ENCODE data around the gene RAB40C. TPM values are rescaled to one million over a fixed set of nuclear protein-coding genes. Genes with fewer than 3 reads are reported as not detected.
A peak's percentile ranks its signal among the peaks of the same experiment; 100 is the strongest.

Gene RAB40C
- total RNA-seq, 1 donor from 2014 or later: 30.6 TPM

DNA sequence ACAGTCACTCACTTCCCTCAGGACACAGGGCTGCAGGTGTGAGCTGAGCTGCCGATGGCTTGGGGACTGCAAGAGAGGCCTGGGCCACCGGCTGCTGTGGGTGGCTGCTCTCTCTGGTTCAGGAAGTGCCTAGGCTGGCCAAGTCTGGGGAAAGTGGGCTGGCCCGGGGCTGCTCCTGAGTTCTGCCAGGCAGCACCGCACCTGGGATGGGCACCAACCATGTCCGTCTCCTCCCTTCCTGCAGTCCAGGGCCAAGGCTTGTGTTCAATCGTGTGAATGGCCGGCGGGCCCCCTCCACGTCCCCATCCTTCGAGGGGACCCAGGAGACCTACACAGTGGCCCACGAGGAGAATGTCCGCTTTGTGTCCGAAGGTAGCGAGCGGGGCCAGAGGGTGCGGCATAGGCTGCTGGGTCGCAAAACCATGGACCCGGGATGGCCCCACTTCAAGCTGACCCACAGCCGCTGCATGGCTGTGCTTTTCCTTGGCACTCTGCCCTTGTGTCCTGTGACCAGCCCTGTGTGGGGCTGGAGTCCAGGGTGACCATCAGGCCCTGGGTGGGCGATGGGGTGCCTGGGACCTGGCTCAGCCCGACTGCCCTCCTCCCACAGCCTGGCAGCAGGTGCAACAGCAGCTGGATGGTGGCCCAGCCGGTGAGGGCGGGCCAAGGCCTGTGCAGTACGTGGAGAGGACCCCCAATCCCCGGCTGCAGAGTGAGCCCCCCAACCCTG, 57.5 kb downstream of the RAB40C start:
- Mint-ChIP-seq H3K9me3 (ENCODE audit: low read depth) (no peaks in the 10 kb centered on the region), H3K36me3 (ENCODE audit: insufficient read depth) (peaks cover 2% of the 10 kb centered on the region), H3K27me3 (no peaks in the 10 kb centered on the region), H3K27ac (peak overlapping the region; percentile 77), H3K4me1 (ENCODE audit: low read depth) (peaks cover 4% of the 10 kb centered on the region), H3K4me3 (ENCODE audit: low read depth) (no peak overlapping the region)
- TF ChIP-seq, protein P1, sequence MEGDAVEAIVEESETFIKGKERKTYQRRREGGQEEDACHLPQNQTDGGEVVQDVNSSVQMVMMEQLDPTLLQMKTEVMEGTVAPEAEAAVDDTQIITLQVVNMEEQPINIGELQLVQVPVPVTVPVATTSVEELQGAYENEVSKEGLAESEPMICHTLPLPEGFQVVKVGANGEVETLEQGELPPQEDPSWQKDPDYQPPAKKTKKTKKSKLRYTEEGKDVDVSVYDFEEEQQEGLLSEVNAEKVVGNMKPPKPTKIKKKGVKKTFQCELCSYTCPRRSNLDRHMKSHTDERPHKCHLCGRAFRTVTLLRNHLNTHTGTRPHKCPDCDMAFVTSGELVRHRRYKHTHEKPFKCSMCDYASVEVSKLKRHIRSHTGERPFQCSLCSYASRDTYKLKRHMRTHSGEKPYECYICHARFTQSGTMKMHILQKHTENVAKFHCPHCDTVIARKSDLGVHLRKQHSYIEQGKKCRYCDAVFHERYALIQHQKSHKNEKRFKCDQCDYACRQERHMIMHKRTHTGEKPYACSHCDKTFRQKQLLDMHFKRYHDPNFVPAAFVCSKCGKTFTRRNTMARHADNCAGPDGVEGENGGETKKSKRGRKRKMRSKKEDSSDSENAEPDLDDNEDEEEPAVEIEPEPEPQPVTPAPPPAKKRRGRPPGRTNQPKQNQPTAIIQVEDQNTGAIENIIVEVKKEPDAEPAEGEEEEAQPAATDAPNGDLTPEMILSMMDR (IDR thresholded peaks at IDR 0.05; ENCODE audit: unreplicated experiment): no peak
- no peak for DNase-seq (ENCODE audit: low spot score, unreplicated experiment)

DNA sequence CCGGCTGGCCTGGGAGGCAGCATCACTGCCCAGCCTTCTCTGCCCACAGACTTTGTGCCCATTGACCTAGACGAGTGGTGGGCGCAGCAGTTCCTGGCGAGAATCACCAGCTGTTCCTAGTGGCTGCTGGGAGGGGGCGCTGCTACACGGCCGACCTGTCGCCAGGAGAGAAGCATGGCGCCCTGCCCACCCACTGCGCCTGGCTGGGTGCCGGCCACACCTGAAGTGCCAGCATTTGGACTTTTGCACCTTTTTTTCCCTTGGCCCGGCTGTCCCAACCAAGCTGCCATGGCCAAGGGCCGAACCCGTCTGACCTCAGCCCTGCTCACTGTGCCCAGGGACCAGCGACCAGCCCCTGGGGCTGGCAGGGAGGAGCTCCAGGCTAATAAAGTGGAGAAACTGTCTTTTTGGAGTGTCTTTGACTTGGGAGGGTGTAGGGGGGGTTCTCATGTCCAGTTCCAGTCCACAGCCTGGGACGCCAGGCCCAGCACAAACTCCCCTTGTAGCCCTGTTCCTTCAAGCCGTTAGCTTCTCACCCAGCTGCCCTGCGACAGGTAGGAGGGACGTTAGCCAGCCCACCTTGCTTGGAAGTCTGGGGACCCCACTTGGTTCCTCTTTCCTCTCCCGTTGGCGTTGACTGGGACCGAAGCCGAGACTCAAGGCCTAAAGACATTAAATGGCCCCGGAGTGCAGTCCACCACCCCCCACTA, 58.4 kb downstream of the RAB40C start:
- H3K27me3 Mint-ChIP-seq: no peaks in the 10 kb centered on the region
- TF ChIP-seq, protein P1 (IDR thresholded peaks at IDR 0.05; ENCODE audit: unreplicated experiment): peak; percentile 56
- peaks cover 4% of the 10 kb centered on the region for H3K4me1 Mint-ChIP-seq (ENCODE audit: low read depth)

GRCh38 chr16:648781-649589, 59.1 kb downstream of the RAB40C start, which contains the start of gene WDR90:
TSS of gene WDR90 (plus strand) at chr16:649365. CDS start at chr16:649417, 52 bp downstream.
- TF ChIP-seq, protein P1 (IDR thresholded peaks at IDR 0.05; ENCODE audit: unreplicated experiment): no peak
- H3K4me3 Mint-ChIP-seq (ENCODE audit: low read depth): peak within 1 kb of the TSS; percentile 73
- DNase-seq (ENCODE audit: low spot score, unreplicated experiment): peak; percentile 84
- H3K4me1 Mint-ChIP-seq (ENCODE audit: low read depth): peaks cover 4% of the 10 kb centered on the region
- H3K27ac Mint-ChIP-seq: peak within 1 kb of the TSS; percentile 89
- H3K27me3 Mint-ChIP-seq: no peaks in the 10 kb centered on the region
- H3K36me3 Mint-ChIP-seq (ENCODE audit: insufficient read depth): peaks cover 2% of the 10 kb centered on the region
- no peaks in the 10 kb centered on the region for H3K9me3 Mint-ChIP-seq (ENCODE audit: low read depth)

More for the DNA sequence above, 58.4 kb downstream of the RAB40C start:
- DNase-seq (ENCODE audit: low spot score, unreplicated experiment): no peak
- peak overlapping the region; percentile 89 for H3K27ac Mint-ChIP-seq
- peak overlapping the region; percentile 73 for H3K4me3 Mint-ChIP-seq (ENCODE audit: low read depth)
- peaks cover 2% of the 10 kb centered on the region for H3K36me3 Mint-ChIP-seq (ENCODE audit: insufficient read depth)
- H3K9me3 Mint-ChIP-seq (ENCODE audit: low read depth): no peaks in the 10 kb centered on the region

- H3K27me3 Mint-ChIP-seq: no peaks in the 10 kb centered on the region
- no peak overlapping the region for H3K27ac Mint-ChIP-seq
- TF ChIP-seq, protein P1 (IDR thresholded peaks at IDR 0.05; ENCODE audit: unreplicated experiment): no peak
- H3K9me3 Mint-ChIP-seq (ENCODE audit: low read depth): no peaks in the 10 kb centered on the region
- H3K4me3 Mint-ChIP-seq (ENCODE audit: low read depth): peak overlapping the region; percentile 71
- H3K4me1 Mint-ChIP-seq (ENCODE audit: low read depth): peaks cover 3% of the 10 kb centered on the region
- no peak for DNase-seq (ENCODE audit: low spot score, unreplicated experiment)
- peaks cover 2% of the 10 kb centered on the region for H3K36me3 Mint-ChIP-seq (ENCODE audit: insufficient read depth)
Measured at GRCh38 chr16:649631-650030, 59.8 kb downstream of the RAB40C start.

GRCh38 chr16:651844-652243, 62.0 kb downstream of the RAB40C start:
- peaks cover 1% of the 10 kb centered on the region for H3K4me1 Mint-ChIP-seq (ENCODE audit: low read depth)
- no peaks in the 10 kb centered on the region for H3K36me3 Mint-ChIP-seq (ENCODE audit: insufficient read depth)
- TF ChIP-seq, protein P1 (IDR thresholded peaks at IDR 0.05; ENCODE audit: unreplicated experiment): no peak
- H3K27me3 Mint-ChIP-seq: no peaks in the 10 kb centered on the region
- no peak for DNase-seq (ENCODE audit: low spot score, unreplicated experiment)
- no peak overlapping the region for H3K27ac Mint-ChIP-seq
- H3K4me3 Mint-ChIP-seq (ENCODE audit: low read depth): no peak overlapping the region
- no peaks in the 10 kb centered on the region for H3K9me3 Mint-ChIP-seq (ENCODE audit: low read depth)

Measured in progenitor cell of endocrine pancreas (in vitro differentiated cells).